GM12878 (cell line): ENCODE data around the gene CREB3. TPM values are rescaled to one million over a fixed set of nuclear protein-coding genes. Genes with fewer than 3 reads are reported as not detected.
A peak's percentile ranks its signal among the peaks of the same experiment; 100 is the strongest.

ENCODE experiments used
- ATAC-seq: fragments of 200-7000 bp; cut with Tn5 transposase; 3 replicates; pipeline ENCODE4 v1.9.1; 2020; ENCODE audit warnings: mild to moderate bottlenecking, moderate library complexity
- BruUV-seq: library from RNA; stranded (reverse); fragments of 400-500 nt; replicated peaks from 2 replicates; lab custom pipeline; 2021; lab: Mats Ljungman, UMichigan
- CTCF ChIA-PET: fragments of 300-600 bp; sonication (Branson Sonifier 250); formaldehyde crosslinking; extraction: SDS; loops from one replicate; lab custom pipeline; 2021; ENCODE audit warnings: inconsistent platforms; lab: Yijun Ruan, JAX
- POLR2A ChIA-PET: fragments of 350-600 bp; formaldehyde crosslinking; extraction: SDS; loops from one replicate; lab custom pipeline; 2021; ENCODE audit warnings: inconsistent platforms; lab: Charles Lee
- RAD21 ChIA-PET: fragments of 300-600 bp; sonication (Branson Sonifier 250); formaldehyde crosslinking; loops from one replicate; lab custom pipeline; 2023; ENCODE audit warnings: antibody characterized with exemption; ENCODE audit not compliant: unreplicated experiment; lab: Charles Lee
- SMC1A ChIA-PET: fragments of 300-600 bp; sonication (Branson Sonifier 250); formaldehyde crosslinking; loops from one replicate; lab custom pipeline; 2023; ENCODE audit not compliant: unreplicated experiment, uncharacterized antibody; lab: Charles Lee
- DNase-seq: peaks from one replicate; pipeline ENCODE4 v3.0.0-alpha.2; 2011; ENCODE audit warnings: low read depth, low spot score
- FAIRE-seq: peaks from 3 replicates; lab custom pipeline; 2011; peaks lifted over from hg19 to GRCh38; lab: Jason Lieb, UNC
- H2AFZ ChIP-seq: 2 replicates; pipeline ENCODE4 v1.6.0; 2011; ENCODE audit warnings: low read depth, low read length, control low read depth; ENCODE audit not compliant: control insufficient read depth
- H3K27ac ChIP-seq: 2 replicates; pipeline ENCODE4 v1.5.1; 2011; ENCODE audit warnings: control low read depth; ENCODE audit not compliant: control insufficient read depth, insufficient read depth
- H3K27me3 ChIP-seq, 2 experiments: replicated peaks in 1 of 2; 2 replicates each; pipeline versions ENCODE4 v1.6.0 to v1.6.1; 2011; ENCODE audit warnings: low read length in 1 of 2; ENCODE audit not compliant: control insufficient read depth in 2 of 2, insufficient read depth in 2 of 2
- H3K36me3 ChIP-seq, 2 experiments: 2 replicates each; pipeline ENCODE4 v1.5.1; 2011; ENCODE audit warnings: low read length in 1 of 2; ENCODE audit not compliant: control insufficient read depth in 2 of 2, insufficient read depth in 2 of 2
- H3K4me1 ChIP-seq: 2 replicates; pipeline ENCODE4 v1.6.1; 2011; ENCODE audit warnings: mild to moderate bottlenecking, low read length, moderate library complexity, mixed read lengths; ENCODE audit not compliant: control insufficient read depth, insufficient read depth
- H3K4me2 ChIP-seq: 2 replicates; pipeline ENCODE4 v1.6.0; 2011; ENCODE audit warnings: control low read depth; ENCODE audit not compliant: control insufficient read depth, insufficient read depth
- H3K4me3 ChIP-seq: fragments of 200-600 bp; sonication (generic); 2 replicates; pipeline ENCODE4 v1.5.1; 2016
- H3K79me2 ChIP-seq: 2 replicates; pipeline ENCODE4 v1.6.0; 2011; ENCODE audit warnings: low read length; ENCODE audit not compliant: control insufficient read depth, insufficient read depth
- H3K9ac ChIP-seq: 2 replicates; pipeline ENCODE4 v1.8.0; 2011; ENCODE audit warnings: low read length, control low read depth, mixed read lengths; ENCODE audit not compliant: control insufficient read depth, insufficient read depth
- H3K9me3 ChIP-seq: replicated peaks from 3 replicates; pipeline ENCODE4 v1.5.1; 2011; ENCODE audit warnings: mild to moderate bottlenecking, low read length; ENCODE audit not compliant: control insufficient read depth, insufficient read depth
- H4K20me1 ChIP-seq: 2 replicates; pipeline ENCODE4 v1.6.0; 2011; ENCODE audit not compliant: control insufficient read depth, insufficient read depth
- ASH2L ChIP-seq: fragments of 300-600, 200-600 bp; sonication (generic); IDR thresholded peaks from 2 replicates; pipeline ENCODE4 v1.6.1; 2017; ENCODE audit warnings: low read depth, mild to moderate bottlenecking, borderline replicate concordance
- BRCA1 ChIP-seq: IDR thresholded peaks from 2 replicates; pipeline ENCODE4 v1.6.1; 2011; ENCODE audit warnings: low read depth, low read length, improper control_type of control experiment
- E2F8 ChIP-seq: fragments of 450-650 bp; IDR thresholded peaks from 2 replicates; pipeline ENCODE4 v1.6.1; 2018; ENCODE audit warnings: mild to moderate bottlenecking, low read depth, moderate library complexity; ENCODE audit not compliant: partially characterized antibody
- IRF3 ChIP-seq: fragments of 450-650 bp; IDR thresholded peaks from 2 replicates; pipeline ENCODE4 v1.6.1; 2014; ENCODE audit warnings: mild to moderate bottlenecking
- MEF2A ChIP-seq: IDR thresholded peaks from 2 replicates; pipeline ENCODE4 v1.6.1; 2011; ENCODE audit warnings: low read depth, mild to moderate bottlenecking, low read length, moderate library complexity; ENCODE audit not compliant: insufficient read depth
- MXI1 ChIP-seq: fragments of 150-350 bp; IDR thresholded peaks from 2 replicates; pipeline ENCODE4 v1.6.1; 2011; ENCODE audit warnings: low read depth, mild to moderate bottlenecking, inconsistent platforms, low read length, improper control_type of control experiment
- PRDM15 ChIP-seq: fragments of 450-650 bp; formaldehyde crosslinking; IDR thresholded peaks from 2 replicates; pipeline ENCODE4 v1.4.0; 2020; ENCODE audit warnings: mild to moderate bottlenecking, moderate library complexity
- SIN3A ChIP-seq: IDR thresholded peaks from 2 replicates; pipeline ENCODE4 v1.6.1; 2012; ENCODE audit warnings: low read depth, low read length, improper control_type of control experiment
- ZNF592 ChIP-seq: fragments of 450-650 bp; IDR thresholded peaks from 2 replicates; pipeline ENCODE4 v1.6.1; 2017; ENCODE audit warnings: mild to moderate bottlenecking, moderate library complexity
- WGBS: methylation state at CpG from one replicate; pipeline ENCODE4 v1.1.6; 2016; ENCODE audit warnings: low lambda C conversion rate; ENCODE audit not compliant: insufficient replicate concordance, insufficient coverage; ENCODE audit errors: missing lambda C conversion rate; 5-methylcytosine and 5-hydroxymethylcytosine counted together
- in situ Hi-C: fragments of 300-500 bp; cut with MboI; formaldehyde crosslinking; loops from 9 replicates; pipeline ENCODE4 v1.14.3; 2018; ENCODE audit warnings: mixed read lengths
- intact Hi-C: fragments of 100-400 bp; cut with micrococcal nuclease; formaldehyde crosslinking; loops from one replicate; pipeline ENCODE4 v1.14.2; 2022; ENCODE audit not compliant: unreplicated experiment
- polyA plus RNA-seq, 11 experiments: library from polyadenylated mRNA; depleted of rRNA in 4 of 11; unstranded in 6 of 11; stranded (reverse) in 5 of 11; fragments of >200 nt; fragmentation: Nextera tagmentation in 4 of 11; fragmentation: Illumina TruSeq in 1 of 11; extraction: Ambion mirVana in 4 of 11; extraction: Trizol in 1 of 11; gene quantifications; 1 replicate in 1 of 11; 2 replicates in 10 of 11; pipeline versions ENCODE4 v1.2.1 to v1.2.3, GENCODE V29; 2011 to 2016; ENCODE audit warnings: inconsistent platforms in 2 of 11, missing spikeins in 2 of 11, low read depth in 1 of 11
- total RNA-seq, 4 experiments: library from RNA; depleted of rRNA in 3 of 4; stranded (reverse); fragments of >200 nt in 3 of 4; fragmentation: Illumina TruSeq in 1 of 4; extraction: Trizol in 1 of 4; gene quantifications; 2 replicates each; pipeline versions ENCODE4 v1.2.1 to v1.2.3, GENCODE V29; 2013 to 2021

Gene CREB3
- total and polyA plus RNA-seq, 10 of the 15 experiments (the other 5 are each of a cell fraction or from before 2014, with no cell fraction given) = 9.8 to 38.9 (median 19.8) TPM

- TF ChIP-seq IRF3 = no peak
- TF ChIP-seq BRCA1 = no peak
- no peak for TF ChIP-seq MEF2A
Measured at GRCh38 chr9:35778496-35778895, 46.0 kb downstream of the CREB3 start (continued).

GRCh38 chr9:35781066-35781465 is 48.6 kb downstream of the CREB3 start:
- ChIA-PET CTCF (interaction anchor here (0.6 to 2.0 kb wide), 4 partner anchors 9 to 683 kb away, joined by 3 to 6 read pairs (median 4); no protein-coding TSS in a partner anchor), RAD21 (no interaction called here), POLR2A (no interaction called here), SMC1A (interaction anchor here (0.9 kb wide), 1 partner anchor 59 kb away, joined by 3 read pairs; no protein-coding TSS in a partner anchor)
- no peaks in the 10 kb centered on the region for H3K79me2 ChIP-seq
- H3K9ac ChIP-seq = no peak overlapping the region
- no peak for ATAC-seq
- no peak for FAIRE-seq
- BruUV-seq = TSS peak; percentile 59
- peaks cover 2 to 6% of the 10 kb centered on the region in 2 experiments; a peak in 3 of 4 replicates for H3K36me3 ChIP-seq
- WGBS = 100% methylated on average over 1 of the region's 2 CpGs
- H3K27me3 ChIP-seq = no peaks in the 10 kb centered on the region
- H3K27ac ChIP-seq = no peak overlapping the region
- H3K9me3 ChIP-seq = no peaks in the 10 kb centered on the region
- H3K4me3 ChIP-seq = no peak overlapping the region
- intact Hi-C loops = no loop called here
- no peak overlapping the region for H2AFZ ChIP-seq
- in situ Hi-C loops = no loop called here
- H4K20me1 ChIP-seq = no peaks in the 10 kb centered on the region
- H3K4me2 ChIP-seq = no peak overlapping the region
- no peaks in the 10 kb centered on the region for H3K4me1 ChIP-seq
- DNase-seq = no peak
- TF ChIP-seq MXI1 = no peak
- TF ChIP-seq ASH2L = no peak
- no peak for TF ChIP-seq PRDM15 (CRISPR knock-in tag)
- TF ChIP-seq ZNF592 = no peak
- TF ChIP-seq E2F8 = no peak
- no peak for TF ChIP-seq SIN3A
